Mucosa of stomach (tissue), 1 donor: ENCODE data around the gene SLC22A23.

Experiments used
- H3K27me3 ChIP-seq: one replicate; pipeline ENCODE4 v1.7.0; 2013; ENCODE audit warnings: mild to moderate bottlenecking, low read length; ENCODE audit not compliant: control insufficient read depth, insufficient read depth
- H3K36me3 ChIP-seq: one replicate; pipeline ENCODE4 v1.7.0; 2013; ENCODE audit warnings: low read length; ENCODE audit not compliant: control insufficient read depth, insufficient read depth
- H3K4me1 ChIP-seq: one replicate; pipeline ENCODE4 v1.7.0; 2013; ENCODE audit warnings: mild to moderate bottlenecking, low read length; ENCODE audit not compliant: control insufficient read depth, insufficient read depth
- H3K4me3 ChIP-seq: one replicate; pipeline ENCODE4 v1.7.0; 2013; ENCODE audit warnings: low read length
- H3K9ac ChIP-seq: one replicate; pipeline ENCODE4 v1.7.0; 2013; ENCODE audit warnings: mild to moderate bottlenecking, low read length, moderate library complexity
- H3K9me3 ChIP-seq: one replicate; pipeline ENCODE4 v1.7.0; 2013; ENCODE audit warnings: mild to moderate bottlenecking, low read length, moderate library complexity; ENCODE audit not compliant: control insufficient read depth
- donor health status: Pancreatic carcinoma.

Gene SLC22A23

GRCh38 chr6:3450888-3451287 lies 6.0 kb downstream of the SLC22A23 start:
- Histone ChIP-seq H3K27me3 (peaks cover 3% of the 10 kb centered on the region), H3K36me3 (no peaks in the 10 kb centered on the region), H3K4me1 (peaks cover 24% of the 10 kb centered on the region), H3K9ac (no peak overlapping the region), H3K9me3 (no peaks in the 10 kb centered on the region), H3K4me3 (no peak overlapping the region)

GRCh38 chr6:3449750-3450305 lies 7.0 kb downstream of the SLC22A23 start:
- Histone ChIP-seq H3K4me1 (peaks cover 26% of the 10 kb centered on the region), H3K4me3 (no peak overlapping the region), H3K9me3 (no peaks in the 10 kb centered on the region), H3K36me3 (no peaks in the 10 kb centered on the region), H3K9ac (no peak overlapping the region), H3K27me3 (no peaks in the 10 kb centered on the region)

GRCh38 chr6:3449321-3449720 lies 7.5 kb downstream of the SLC22A23 start:
- H3K4me1 ChIP-seq: peaks cover 28% of the 10 kb centered on the region
- no peaks in the 10 kb centered on the region for H3K27me3 ChIP-seq
- H3K36me3 ChIP-seq: no peaks in the 10 kb centered on the region
- H3K4me3 ChIP-seq: no peak overlapping the region
- no peak overlapping the region for H3K9ac ChIP-seq
- no peaks in the 10 kb centered on the region for H3K9me3 ChIP-seq

GRCh38 chr6:3447005-3447404 lies 9.8 kb downstream of the SLC22A23 start:
- H3K4me1 ChIP-seq: peaks cover 44% of the 10 kb centered on the region
- no peaks in the 10 kb centered on the region for H3K36me3 ChIP-seq
- H3K9me3 ChIP-seq: no peaks in the 10 kb centered on the region
- no peaks in the 10 kb centered on the region for H3K27me3 ChIP-seq
- no peak overlapping the region for H3K9ac ChIP-seq
- H3K4me3 ChIP-seq: no peak overlapping the region

DNA sequence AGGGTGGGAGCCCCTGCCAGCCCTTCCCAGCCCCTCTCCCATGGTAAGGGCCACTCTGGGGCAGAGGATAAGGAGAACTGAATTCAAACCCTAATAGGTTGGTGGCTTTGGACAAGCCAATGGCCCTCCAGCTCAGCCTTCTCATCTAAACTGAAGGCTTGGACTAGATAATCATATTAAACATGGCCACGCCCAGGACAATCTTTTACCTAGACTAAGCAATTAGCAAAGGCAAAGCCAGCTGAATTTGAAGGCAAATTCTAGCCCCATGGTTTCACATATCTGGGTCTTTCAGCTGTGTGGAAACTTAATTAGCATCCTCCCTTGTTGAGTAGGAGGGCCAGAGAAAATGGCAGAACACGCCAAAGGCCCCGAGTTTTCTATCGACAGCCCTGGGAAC lies 10.7 kb downstream of the SLC22A23 start:
- H3K9ac ChIP-seq: no peak overlapping the region
- H3K27me3 ChIP-seq: no peaks in the 10 kb centered on the region
- no peak overlapping the region for H3K4me3 ChIP-seq
- peaks cover 36% of the 10 kb centered on the region for H3K4me1 ChIP-seq
- no peaks in the 10 kb centered on the region for H3K36me3 ChIP-seq
- H3K9me3 ChIP-seq: no peaks in the 10 kb centered on the region

GRCh38 chr6:3444276-3445088 lies 12.4 kb downstream of the SLC22A23 start:
- peaks cover 43% of the 10 kb centered on the region for H3K4me1 ChIP-seq
- H3K9ac ChIP-seq: no peak overlapping the region
- no peaks in the 10 kb centered on the region for H3K27me3 ChIP-seq
- H3K9me3 ChIP-seq: no peaks in the 10 kb centered on the region
- H3K4me3 ChIP-seq: no peak overlapping the region
- H3K36me3 ChIP-seq: no peaks in the 10 kb centered on the region

- no peaks in the 10 kb centered on the region for H3K9me3 ChIP-seq
- no peaks in the 10 kb centered on the region for H3K36me3 ChIP-seq
- H3K4me1 ChIP-seq: peaks cover 56% of the 10 kb centered on the region
- H3K9ac ChIP-seq: no peak overlapping the region
- H3K27me3 ChIP-seq: no peaks in the 10 kb centered on the region
- no peak overlapping the region for H3K4me3 ChIP-seq
Measured at GRCh38 chr6:3443221-3443515, 13.7 kb downstream of the SLC22A23 start.

- Histone ChIP-seq H3K9me3 (no peaks in the 10 kb centered on the region), H3K27me3 (no peaks in the 10 kb centered on the region), H3K4me3 (no peak overlapping the region), H3K36me3 (no peaks in the 10 kb centered on the region), H3K4me1 (peaks cover 60% of the 10 kb centered on the region), H3K9ac (no peak overlapping the region)
Measured at GRCh38 chr6:3442431-3443220, 14.2 kb downstream of the SLC22A23 start.

DNA sequence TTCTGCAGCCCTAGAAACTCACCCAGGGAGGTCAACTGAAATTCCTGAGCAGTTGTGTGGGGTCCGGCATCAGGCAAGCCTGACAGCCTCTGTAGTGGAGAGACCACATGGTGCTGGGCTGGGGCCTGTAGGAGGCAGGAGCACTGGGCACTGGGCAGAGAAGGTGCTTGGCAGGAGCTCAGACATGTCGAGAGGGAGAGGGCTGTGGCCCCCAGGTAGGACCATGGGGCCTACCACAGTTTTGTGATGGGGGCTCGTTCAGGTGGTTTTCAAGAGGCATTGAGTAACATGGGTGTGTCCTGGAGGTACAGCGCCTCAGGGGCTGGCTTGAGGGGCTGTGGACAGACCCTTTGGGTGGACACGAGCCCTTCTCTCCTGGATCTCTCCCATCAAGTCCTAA lies 15.9 kb downstream of the SLC22A23 start:
- peaks cover 45% of the 10 kb centered on the region for H3K4me1 ChIP-seq
- H3K9me3 ChIP-seq: no peaks in the 10 kb centered on the region
- H3K36me3 ChIP-seq: no peaks in the 10 kb centered on the region
- H3K9ac ChIP-seq: no peak overlapping the region
- H3K4me3 ChIP-seq: no peak overlapping the region
- H3K27me3 ChIP-seq: no peaks in the 10 kb centered on the region

DNA sequence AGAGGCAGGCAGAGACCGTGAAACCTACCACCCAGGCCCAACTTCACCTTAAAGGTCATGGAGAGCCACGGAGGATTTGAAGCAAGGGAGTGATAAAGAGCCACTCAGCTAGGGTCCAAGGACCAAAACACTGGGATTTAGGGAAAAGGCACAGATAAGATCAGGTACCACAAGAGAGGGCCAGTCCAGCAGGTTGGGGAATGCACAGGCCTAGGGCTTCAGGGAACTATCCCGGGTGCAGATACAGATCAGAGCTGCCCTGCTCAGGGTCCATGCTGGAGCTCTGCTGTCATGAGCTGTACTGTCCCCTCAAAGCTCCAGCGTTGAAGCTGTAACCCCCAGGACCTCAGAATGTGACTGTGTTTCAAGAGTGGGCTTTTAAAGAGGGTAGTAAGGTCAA lies 16.9 kb downstream of the SLC22A23 start:
- H3K36me3 ChIP-seq: no peaks in the 10 kb centered on the region
- H3K9ac ChIP-seq: no peak overlapping the region
- peaks cover 43% of the 10 kb centered on the region for H3K4me1 ChIP-seq
- H3K4me3 ChIP-seq: no peak overlapping the region
- H3K9me3 ChIP-seq: no peaks in the 10 kb centered on the region
- no peaks in the 10 kb centered on the region for H3K27me3 ChIP-seq

- Histone ChIP-seq H3K27me3 (no peaks in the 10 kb centered on the region), H3K9ac (no peak overlapping the region), H3K4me1 (peaks cover 32% of the 10 kb centered on the region), H3K4me3 (no peak overlapping the region), H3K36me3 (no peaks in the 10 kb centered on the region), H3K9me3 (no peaks in the 10 kb centered on the region)
Measured at GRCh38 chr6:3438190-3439167, 18.4 kb downstream of the SLC22A23 start.
